HG02623 (cell line): Measurements from ENCODE around the gene CAVIN2.

Source experiments
- ATAC-seq: cut with Tn5 transposase; IDR thresholded peaks from one replicate; pipeline ENCODE4 v1.9.1; 2021; ENCODE audit warnings: moderate library complexity; ENCODE audit not compliant: unreplicated experiment

CAVIN2 gene

GRCh38 chr2:191840921-191841320, 6.0 kb downstream of the CAVIN2 start:
- ATAC-seq = no peak

DNA sequence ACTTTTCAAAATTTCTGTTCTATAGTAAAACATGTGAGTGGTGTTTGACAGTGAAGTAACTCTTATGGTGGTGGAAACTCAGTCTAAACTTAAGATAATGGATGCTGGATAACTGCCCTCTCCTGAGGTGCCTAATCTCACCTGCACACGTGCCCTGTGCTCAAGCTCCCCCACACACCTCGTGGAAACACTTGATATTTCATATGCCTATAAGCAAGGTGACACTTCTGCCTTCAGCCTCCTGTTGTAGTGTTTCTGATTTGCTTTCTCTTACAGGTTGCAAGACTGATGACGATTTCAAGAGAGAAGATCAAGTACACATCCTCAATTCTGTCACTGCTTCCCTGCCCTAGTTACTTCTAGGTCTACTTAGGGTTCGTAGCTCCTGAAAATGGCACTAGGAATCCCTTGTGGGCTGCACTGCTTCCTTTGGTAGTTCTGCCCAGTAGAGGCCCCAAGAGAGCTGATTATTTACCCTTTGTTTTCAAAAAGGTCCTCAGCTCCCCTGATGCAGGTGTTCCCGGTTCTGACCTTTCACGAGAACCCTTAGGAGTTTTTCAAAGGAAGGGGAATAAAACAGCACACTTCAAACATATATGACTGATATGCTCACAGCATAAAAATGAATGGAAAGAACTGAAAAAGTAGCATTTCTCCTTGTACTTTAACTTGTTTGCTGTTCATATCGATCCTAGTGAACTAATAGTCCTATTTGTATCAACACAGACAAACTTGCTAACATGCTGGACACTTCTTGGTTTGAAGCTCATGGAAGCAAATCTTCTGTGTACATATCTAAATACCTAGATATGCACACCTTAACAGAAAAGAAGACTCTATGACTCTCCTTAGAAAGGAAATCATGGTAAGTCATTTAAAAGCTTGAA, 6.7 kb downstream of the CAVIN2 start:
- no peak for ATAC-seq

DNA sequence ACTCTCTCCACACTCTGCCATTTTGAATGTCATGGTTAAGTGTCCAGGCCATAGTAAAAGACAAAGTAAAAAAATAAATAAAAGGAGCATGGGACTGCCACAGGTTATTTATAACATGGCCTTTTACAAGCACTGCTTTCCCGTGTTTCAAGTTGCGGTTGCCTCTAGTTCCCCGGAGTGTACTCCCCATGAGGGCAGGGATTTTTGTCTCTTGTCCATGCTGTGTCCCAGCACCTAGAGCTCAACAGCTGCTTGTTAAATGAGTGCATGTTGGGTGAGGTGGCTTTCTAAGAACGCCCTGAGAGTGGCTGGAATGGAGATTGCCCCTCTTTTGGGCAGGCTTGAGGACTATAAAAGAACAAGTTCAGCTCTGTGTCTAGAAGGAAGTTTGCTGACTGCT, 8.4 kb downstream of the CAVIN2 start:
- no peak for ATAC-seq

DNA sequence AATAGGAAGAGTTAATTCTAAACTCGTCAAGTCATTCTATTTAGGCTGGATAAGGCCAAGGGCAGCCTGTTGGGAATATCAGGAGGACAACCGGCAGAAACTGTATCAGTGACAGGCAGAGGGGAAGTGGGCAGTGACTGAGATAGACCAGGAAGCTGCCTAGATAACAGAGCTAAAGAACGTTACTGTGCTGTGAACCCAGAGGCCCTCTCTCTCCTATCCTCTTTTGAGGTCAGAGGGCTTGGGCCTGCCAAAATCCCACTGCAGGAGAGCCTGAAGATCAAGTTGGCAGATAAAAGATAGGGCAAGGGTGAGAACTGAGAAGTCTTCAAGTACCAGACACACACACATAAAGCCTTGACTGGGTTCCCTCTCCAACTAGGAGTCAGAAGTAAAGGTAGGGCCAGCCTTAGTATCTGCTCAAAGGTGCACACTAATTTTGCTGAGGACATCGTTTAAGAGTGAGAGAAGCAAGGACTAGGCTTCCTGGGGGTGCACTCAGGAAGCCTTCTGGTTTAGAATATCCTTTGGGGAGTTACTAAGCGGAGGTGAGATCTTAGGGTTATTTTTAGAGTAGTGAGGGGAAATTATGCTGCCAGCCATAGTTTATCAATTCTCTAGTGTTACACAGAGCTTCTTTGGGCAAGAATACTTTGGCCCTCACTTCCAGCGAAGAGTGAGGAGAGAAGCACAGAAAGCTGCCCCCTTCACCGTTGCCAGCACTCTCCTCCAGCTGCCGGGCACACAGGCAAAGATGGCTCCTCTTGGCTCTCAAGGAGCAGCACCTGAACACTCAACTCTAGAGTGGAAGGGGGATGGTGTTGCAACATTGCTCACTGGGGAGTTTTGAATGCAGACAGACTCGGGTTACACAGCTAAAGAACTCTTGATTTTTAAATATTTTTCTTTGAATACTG, 9.8 kb downstream of the CAVIN2 start:
- no peak for ATAC-seq

- ATAC-seq = no peak
Observed at GRCh38 chr2:191836471-191836852, 10.4 kb downstream of the CAVIN2 start.

GRCh38 chr2:191835539-191836350, 11.1 kb downstream of the CAVIN2 start:
- ATAC-seq = no peak

- no peak for ATAC-seq
Observed at GRCh38 chr2:191835100-191835499, 11.8 kb downstream of the CAVIN2 start.

DNA sequence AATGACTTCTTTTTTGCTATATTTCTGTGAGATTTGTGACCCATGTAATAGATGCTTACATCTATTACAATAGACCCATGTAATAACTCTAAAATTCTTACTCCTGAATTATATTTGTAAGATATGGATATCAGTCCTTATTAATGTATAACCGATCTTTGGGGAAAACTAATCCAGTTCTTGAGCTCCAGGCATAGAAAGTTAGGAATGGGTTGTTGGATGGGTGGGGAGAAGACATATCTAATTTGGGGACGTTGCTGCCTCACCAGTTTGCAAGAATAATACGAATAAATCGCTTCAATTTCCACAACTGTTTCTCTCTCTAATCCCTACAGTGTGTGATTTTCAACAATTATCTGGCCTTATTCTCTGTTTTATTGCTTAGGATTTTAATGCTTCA, 13.5 kb downstream of the CAVIN2 start:
- no peak for ATAC-seq

GRCh38 chr2:191832668-191833067, 14.2 kb downstream of the CAVIN2 start:
- ATAC-seq = no peak

- no peak for ATAC-seq
Observed at GRCh38 chr2:191831410-191831994, 15.4 kb downstream of the CAVIN2 start.

GRCh38 chr2:191824398-191824797, 22.5 kb downstream of the CAVIN2 start:
- no peak for ATAC-seq

DNA sequence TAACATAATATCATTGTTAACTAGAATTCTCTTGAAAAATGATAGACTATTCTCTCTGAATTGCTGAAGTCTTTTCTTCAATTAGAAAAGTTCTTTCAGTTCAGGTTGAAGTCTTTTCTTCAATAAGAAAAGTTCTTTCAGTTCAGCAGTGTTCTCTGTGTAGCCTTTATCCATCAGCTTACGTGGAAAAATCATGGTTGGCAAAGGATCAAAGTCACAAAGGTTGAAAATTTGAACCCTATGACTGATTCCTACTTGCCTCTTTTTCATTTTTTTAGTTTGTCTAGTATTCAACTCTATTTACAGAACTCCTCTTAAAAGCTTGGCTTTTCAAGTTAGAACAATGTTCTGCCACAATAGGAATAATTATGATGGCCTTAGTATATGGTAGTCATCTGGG, 25.8 kb downstream of the CAVIN2 start:
- ATAC-seq = no peak

DNA sequence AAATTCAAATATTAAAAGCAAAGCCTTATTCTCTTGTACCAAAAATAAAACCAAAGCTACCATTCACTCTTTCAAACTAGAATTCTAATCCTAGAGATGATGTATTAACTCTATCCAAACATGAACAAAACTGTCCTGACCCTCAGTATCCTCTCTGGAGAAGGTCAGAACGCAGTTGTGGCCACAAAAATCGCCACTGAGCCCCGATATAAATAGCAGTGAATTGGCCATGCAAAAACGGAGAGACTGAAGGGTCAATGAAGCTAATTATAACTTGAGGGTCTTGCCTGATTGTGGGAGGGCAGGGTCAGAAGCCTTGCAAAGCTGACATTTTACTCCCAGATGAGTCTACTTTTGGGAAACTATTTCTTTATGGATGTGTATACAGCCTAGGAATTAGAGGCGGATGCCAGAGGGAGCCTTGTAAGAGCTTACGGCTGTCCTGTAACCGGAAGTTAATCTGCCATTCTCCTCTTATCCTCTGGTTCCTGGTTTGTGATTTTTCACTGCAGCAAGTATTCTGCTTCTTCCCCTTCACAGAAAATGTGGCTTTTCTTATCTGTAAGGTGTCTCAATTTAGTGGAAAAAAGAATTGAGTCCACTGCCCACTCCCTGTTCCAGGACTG, 28.1 kb downstream of the CAVIN2 start:
- no peak for ATAC-seq

DNA sequence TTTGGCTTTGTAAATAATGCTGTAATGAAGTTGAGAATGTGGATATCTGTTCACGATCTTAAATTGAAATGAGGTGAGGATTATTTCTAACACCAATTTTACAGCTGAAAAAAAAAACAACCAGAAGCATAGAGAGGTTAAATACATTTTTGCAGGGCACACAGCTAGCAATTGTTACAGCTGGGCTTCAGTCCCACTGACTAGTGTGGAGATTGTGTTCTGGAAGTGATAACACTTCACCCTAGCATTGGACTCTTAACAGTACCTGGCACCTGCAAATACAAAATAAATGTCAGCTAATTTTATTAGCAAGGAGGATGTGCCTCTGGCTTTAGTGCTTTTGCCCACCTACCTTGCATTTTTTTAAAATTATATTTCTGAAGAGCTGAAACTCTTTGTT, 28.8 kb downstream of the CAVIN2 start:
- no peak for ATAC-seq

- ATAC-seq = no peak
Observed at GRCh38 chr2:191815010-191815409, 31.9 kb downstream of the CAVIN2 start.

- no peak for ATAC-seq
Observed at GRCh38 chr2:191813943-191814342, 32.9 kb downstream of the CAVIN2 start.

DNA sequence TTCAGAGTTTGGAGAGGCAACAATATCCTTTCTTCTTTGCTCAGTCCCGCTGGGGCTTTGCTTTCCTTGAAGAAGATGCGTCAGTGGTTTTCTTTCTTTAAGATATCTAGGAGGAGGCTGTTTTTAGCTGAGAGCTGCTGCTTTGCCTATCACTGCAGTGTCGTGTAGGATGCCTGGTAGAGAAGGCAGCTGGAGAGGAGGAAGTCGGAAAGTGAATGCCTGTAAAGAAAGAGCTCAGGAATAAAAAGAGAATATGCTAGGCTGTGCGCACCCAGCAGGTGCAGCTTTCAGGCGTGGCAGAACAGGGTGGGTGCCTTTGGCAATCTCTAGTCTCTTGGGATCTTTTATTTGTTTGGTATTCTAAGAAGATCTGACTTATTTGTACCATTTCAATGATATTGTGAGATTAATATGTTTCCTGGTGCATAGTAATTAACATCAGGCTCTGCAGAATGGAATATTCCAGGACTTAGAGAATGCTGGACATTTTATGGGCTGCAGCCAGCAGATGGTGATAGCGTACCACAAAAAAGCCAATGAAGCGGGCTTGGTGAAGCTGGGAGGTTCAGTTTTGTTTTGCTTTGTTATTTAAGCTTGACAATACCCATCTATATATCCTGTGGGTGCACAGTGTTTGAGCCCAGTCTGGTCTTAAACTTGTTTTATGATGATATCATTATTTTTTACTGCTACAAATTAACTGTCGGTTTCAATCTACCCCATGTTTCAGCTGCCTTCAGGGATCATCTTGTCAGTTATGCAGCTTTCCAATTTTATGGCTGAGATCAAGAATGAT, 34.9 kb downstream of the CAVIN2 start:
- ATAC-seq = peak; percentile 65

DNA sequence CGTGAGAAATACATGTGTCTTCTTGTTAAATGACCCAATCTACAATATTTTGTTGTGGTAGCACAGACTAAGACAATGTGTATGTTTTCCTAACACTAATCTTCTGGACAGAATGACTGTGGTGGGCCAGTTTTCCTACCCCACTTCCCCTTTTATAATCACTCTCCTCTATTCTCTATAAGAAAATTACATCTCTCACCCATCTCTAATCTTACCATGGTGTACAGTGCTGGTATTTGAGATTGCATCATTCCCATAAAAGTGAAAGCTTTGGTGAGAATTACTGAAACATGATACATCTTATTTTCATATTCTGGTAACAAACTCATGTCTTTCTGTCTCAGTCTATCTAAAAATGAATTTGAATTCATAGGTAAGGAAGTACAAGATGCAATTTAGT, 40.5 kb downstream of the CAVIN2 start:
- no peak for ATAC-seq

GRCh38 chr2:191804766-191805165, 42.1 kb downstream of the CAVIN2 start:
- ATAC-seq = no peak
